B cell (primary cell): ENCODE measurements around the gene LDLRAD3.

Experiments
- EZH2 ChIP-seq: IDR thresholded peaks from 2 replicates; pipeline ENCODE4 v1.6.1; 2012; ENCODE audit warnings: borderline replicate concordance, low read depth, mild to moderate bottlenecking, moderate library complexity, low read length; ENCODE audit not compliant: insufficient read depth, poor library complexity, severe bottlenecking
- TF ChIP-seq, protein P1 (sequence below): fragments of 200-600 bp; IDR thresholded peaks from one replicate; pipeline ENCODE4 v1.8.0; 2022; ENCODE audit warnings: antibody characterized with exemption, mild to moderate bottlenecking

DNA sequence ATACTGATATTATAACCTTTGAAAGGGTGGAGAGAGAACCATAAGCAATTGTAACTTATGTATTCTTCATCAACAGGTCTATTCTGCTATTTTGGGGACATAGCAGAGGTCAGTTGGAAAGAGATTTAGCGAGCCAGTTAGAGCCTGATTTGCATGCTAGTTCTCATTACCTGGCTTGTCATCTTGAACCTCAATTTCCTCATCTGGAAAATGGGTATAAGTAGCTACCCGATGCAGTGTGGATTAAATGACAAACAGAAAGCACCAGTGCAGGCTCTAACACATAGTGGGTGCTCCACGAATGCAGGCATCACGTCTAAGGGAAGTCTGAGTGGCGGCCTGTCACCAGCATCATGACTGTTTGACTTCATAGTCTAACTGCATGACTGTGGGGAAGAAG is 67.7 kb downstream of the LDLRAD3 start:
- no peak for TF ChIP-seq EZH2
- TF ChIP-seq, protein P1, sequence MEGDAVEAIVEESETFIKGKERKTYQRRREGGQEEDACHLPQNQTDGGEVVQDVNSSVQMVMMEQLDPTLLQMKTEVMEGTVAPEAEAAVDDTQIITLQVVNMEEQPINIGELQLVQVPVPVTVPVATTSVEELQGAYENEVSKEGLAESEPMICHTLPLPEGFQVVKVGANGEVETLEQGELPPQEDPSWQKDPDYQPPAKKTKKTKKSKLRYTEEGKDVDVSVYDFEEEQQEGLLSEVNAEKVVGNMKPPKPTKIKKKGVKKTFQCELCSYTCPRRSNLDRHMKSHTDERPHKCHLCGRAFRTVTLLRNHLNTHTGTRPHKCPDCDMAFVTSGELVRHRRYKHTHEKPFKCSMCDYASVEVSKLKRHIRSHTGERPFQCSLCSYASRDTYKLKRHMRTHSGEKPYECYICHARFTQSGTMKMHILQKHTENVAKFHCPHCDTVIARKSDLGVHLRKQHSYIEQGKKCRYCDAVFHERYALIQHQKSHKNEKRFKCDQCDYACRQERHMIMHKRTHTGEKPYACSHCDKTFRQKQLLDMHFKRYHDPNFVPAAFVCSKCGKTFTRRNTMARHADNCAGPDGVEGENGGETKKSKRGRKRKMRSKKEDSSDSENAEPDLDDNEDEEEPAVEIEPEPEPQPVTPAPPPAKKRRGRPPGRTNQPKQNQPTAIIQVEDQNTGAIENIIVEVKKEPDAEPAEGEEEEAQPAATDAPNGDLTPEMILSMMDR: no peak
